Smooth muscle cell (in vitro differentiated cells): ENCODE results near the gene CSF2RB. TPM values are rescaled to one million over a fixed set of nuclear protein-coding genes. Genes with fewer than 3 reads are reported as not detected.

Experiments
- DNase-seq: peaks from one replicate; lab custom pipeline; 2025; ENCODE audit not compliant: unreplicated experiment; lab: John Stamatoyannopoulos, UW
- H2AFZ ChIP-seq: fragments of 200-600 bp; sonication (generic); 2 replicates; pipeline ENCODE4 v1.6.0; 2016; ENCODE audit warnings: antibody characterized with exemption, low read depth, mild to moderate bottlenecking
- H3F3A ChIP-seq: fragments of 200-600 bp; sonication (generic); 2 replicates; pipeline ENCODE4 v1.6.0; 2017; ENCODE audit warnings: antibody characterized with exemption, low read depth
- H3K27ac ChIP-seq: fragments of 200-600 bp; sonication (generic); 2 replicates; pipeline ENCODE4 v1.5.1; 2016; ENCODE audit warnings: low read depth, mild to moderate bottlenecking
- H3K27me3 ChIP-seq: fragments of 200-600 bp; sonication (generic); 2 replicates; pipeline ENCODE4 v1.6.1; 2016; ENCODE audit warnings: low read depth, mild to moderate bottlenecking
- H3K36me3 ChIP-seq: fragments of 200-600 bp; sonication (generic); 2 replicates; pipeline ENCODE4 v1.5.1; 2016; ENCODE audit warnings: low read depth
- H3K4me1 ChIP-seq: fragments of 200-600 bp; sonication (generic); 2 replicates; pipeline ENCODE4 v1.5.1; 2016; ENCODE audit warnings: low read depth
- H3K4me2 ChIP-seq: fragments of 200-600 bp; sonication (generic); 2 replicates; pipeline ENCODE4 v1.6.0; 2016; ENCODE audit warnings: mild to moderate bottlenecking
- H3K4me3 ChIP-seq: fragments of 200-600 bp; sonication (generic); 2 replicates; pipeline ENCODE4 v1.5.1; 2016; ENCODE audit warnings: mild to moderate bottlenecking
- H3K79me2 ChIP-seq: fragments of 200-600 bp; sonication (generic); 2 replicates; pipeline ENCODE4 v1.6.0; 2016; ENCODE audit warnings: low read depth, mild to moderate bottlenecking
- H3K9ac ChIP-seq: fragments of 200-600 bp; sonication (generic); 2 replicates; pipeline ENCODE4 v1.6.0; 2016; ENCODE audit warnings: low read depth
- H3K9me3 ChIP-seq: fragments of 200-600 bp; sonication (generic); replicated peaks from 2 replicates; pipeline ENCODE4 v1.5.1; 2016; ENCODE audit warnings: low read depth
- H4K20me1 ChIP-seq: fragments of 200-600 bp; sonication (generic); 2 replicates; pipeline ENCODE4 v1.6.0; 2016; ENCODE audit warnings: low read depth
- WGBS: methylation state at CpG from one replicate; pipeline ENCODE4 v1.1.7; 2016; ENCODE audit warnings: low lambda C conversion rate; 5-methylcytosine and 5-hydroxymethylcytosine counted together
- polyA plus RNA-seq: library from polyadenylated mRNA; unstranded; fragments of >200 nt; fragmentation: Nextera tagmentation; extraction: Ambion mirVana; gene quantifications from 2 replicates; pipeline ENCODE4 v1.2.1, GENCODE V29; 2016
- total RNA-seq: library from RNA; depleted of rRNA; stranded (reverse); fragments of >200 nt; gene quantifications from 2 replicates; pipeline ENCODE4 v1.2.3, GENCODE V29; 2014
- TF ChIP-seq, protein P1 (sequence below): fragments of 200-600 bp; sonication (generic); IDR thresholded peaks from 2 replicates; pipeline ENCODE4 v1.5.1; 2017; ENCODE audit warnings: borderline replicate concordance, mild to moderate bottlenecking, antibody characterized with exemption; ENCODE audit not compliant: insufficient read depth, poor library complexity, severe bottlenecking

Gene CSF2RB
- total and polyA plus RNA-seq, 2 experiments from 2014 or later, result 0.43 TPM; not detected in 1

DNA sequence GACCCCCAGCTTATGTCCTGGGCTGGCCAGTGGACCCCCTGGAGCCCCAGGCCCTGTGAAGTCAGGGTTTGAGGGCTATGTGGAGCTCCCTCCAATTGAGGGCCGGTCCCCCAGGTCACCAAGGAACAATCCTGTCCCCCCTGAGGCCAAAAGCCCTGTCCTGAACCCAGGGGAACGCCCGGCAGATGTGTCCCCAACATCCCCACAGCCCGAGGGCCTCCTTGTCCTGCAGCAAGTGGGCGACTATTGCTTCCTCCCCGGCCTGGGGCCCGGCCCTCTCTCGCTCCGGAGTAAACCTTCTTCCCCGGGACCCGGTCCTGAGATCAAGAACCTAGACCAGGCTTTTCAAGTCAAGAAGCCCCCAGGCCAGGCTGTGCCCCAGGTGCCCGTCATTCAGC, 24.6 kb downstream of the CSF2RB start:
- no peaks in the 10 kb centered on the region for H3K79me2 ChIP-seq
- no peak overlapping the region for H3K4me3 ChIP-seq
- H3K36me3 ChIP-seq, result no peaks in the 10 kb centered on the region
- 93% methylated on average over 12 of the region's 12 CpGs for WGBS
- no peak overlapping the region for H3K27ac ChIP-seq
- no peaks in the 10 kb centered on the region for H3F3A ChIP-seq
- H3K4me1 ChIP-seq, result no peaks in the 10 kb centered on the region
- H4K20me1 ChIP-seq, result no peaks in the 10 kb centered on the region
- no peak overlapping the region for H3K4me2 ChIP-seq
- DNase-seq, result no peak
- no peak overlapping the region for H2AFZ ChIP-seq
- H3K27me3 ChIP-seq, result no peaks in the 10 kb centered on the region
- TF ChIP-seq, protein P1, sequence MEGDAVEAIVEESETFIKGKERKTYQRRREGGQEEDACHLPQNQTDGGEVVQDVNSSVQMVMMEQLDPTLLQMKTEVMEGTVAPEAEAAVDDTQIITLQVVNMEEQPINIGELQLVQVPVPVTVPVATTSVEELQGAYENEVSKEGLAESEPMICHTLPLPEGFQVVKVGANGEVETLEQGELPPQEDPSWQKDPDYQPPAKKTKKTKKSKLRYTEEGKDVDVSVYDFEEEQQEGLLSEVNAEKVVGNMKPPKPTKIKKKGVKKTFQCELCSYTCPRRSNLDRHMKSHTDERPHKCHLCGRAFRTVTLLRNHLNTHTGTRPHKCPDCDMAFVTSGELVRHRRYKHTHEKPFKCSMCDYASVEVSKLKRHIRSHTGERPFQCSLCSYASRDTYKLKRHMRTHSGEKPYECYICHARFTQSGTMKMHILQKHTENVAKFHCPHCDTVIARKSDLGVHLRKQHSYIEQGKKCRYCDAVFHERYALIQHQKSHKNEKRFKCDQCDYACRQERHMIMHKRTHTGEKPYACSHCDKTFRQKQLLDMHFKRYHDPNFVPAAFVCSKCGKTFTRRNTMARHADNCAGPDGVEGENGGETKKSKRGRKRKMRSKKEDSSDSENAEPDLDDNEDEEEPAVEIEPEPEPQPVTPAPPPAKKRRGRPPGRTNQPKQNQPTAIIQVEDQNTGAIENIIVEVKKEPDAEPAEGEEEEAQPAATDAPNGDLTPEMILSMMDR, result no peak
- no peak overlapping the region for H3K9ac ChIP-seq
- no peaks in the 10 kb centered on the region for H3K9me3 ChIP-seq

DNA sequence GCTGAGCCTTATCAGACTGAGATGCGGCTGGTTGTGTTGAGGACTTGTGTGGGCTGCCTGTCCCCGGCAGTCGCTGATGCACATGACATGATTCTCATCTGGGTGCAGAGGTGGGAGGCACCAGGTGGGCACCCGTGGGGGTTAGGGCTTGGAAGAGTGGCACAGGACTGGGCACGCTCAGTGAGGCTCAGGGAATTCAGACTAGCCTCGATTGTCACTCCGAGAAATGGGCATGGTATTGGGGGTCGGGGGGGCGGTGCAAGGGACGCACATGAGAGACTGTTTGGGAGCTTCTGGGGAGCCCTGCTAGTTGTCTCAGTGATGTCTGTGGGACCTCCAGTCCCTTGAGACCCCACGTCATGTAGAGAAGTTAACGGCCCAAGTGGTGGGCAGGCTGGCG, 25.5 kb downstream of the CSF2RB start:
- 84% methylated on average over 13 of the region's 13 CpGs for WGBS
- no peak overlapping the region for H3K27ac ChIP-seq
- no peaks in the 10 kb centered on the region for H3K27me3 ChIP-seq
- no peaks in the 10 kb centered on the region for H3K4me1 ChIP-seq
- H3K9me3 ChIP-seq, result no peaks in the 10 kb centered on the region
- H4K20me1 ChIP-seq, result no peaks in the 10 kb centered on the region
- no peak overlapping the region for H3K4me2 ChIP-seq
- no peak overlapping the region for H2AFZ ChIP-seq
- DNase-seq, result no peak
- no peak overlapping the region for H3K4me3 ChIP-seq
- H3F3A ChIP-seq, result no peaks in the 10 kb centered on the region
- no peaks in the 10 kb centered on the region for H3K79me2 ChIP-seq
- TF ChIP-seq, protein P1, result no peak
- no peak overlapping the region for H3K9ac ChIP-seq
- no peaks in the 10 kb centered on the region for H3K36me3 ChIP-seq

DNA sequence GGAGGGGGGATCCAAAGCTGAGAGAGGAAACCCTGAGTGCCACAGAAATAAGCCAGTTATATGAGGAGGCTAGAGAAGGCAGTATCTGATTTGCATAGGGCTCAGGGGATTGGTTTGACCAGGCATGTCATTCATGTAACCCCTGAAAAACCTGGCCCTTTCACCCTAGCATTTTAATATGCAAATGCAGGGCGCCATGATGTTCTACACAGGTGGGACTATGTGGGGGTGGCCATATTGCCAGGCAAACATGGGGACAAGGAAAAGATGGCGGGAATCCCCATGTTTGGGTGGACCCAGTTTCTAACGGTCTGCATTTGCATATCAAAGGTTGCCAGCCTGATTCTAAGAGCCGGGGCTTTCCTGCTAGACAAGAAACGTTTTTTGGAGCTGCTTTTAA, 27.2 kb downstream of the CSF2RB start:
- no peaks in the 10 kb centered on the region for H3K27me3 ChIP-seq
- DNase-seq, result no peak
- no peaks in the 10 kb centered on the region for H3F3A ChIP-seq

DNA sequence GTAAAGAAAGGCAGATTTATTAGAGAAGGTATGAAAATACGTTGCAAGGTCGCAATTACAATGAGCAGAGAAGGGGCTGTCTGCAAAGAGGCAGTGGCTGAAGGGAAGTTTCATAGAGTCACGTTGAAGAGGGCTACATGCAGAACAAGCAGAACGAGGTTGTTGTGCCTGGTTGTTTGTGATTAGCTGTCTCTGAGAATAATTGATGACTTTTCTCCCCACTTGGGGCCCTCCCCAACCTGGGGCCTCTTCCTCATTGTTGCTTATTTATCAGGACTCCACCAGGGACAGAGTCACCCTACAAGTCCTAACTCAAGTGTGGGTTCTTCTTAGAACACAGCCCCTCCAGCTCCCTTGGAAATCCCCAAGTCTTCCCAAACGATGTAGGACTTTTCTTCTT, 29.1 kb downstream of the CSF2RB start:
- no peak overlapping the region for H3K4me2 ChIP-seq
- TF ChIP-seq, protein P1, result no peak
- no peak overlapping the region for H2AFZ ChIP-seq
- H3K9ac ChIP-seq, result no peak overlapping the region
- no peaks in the 10 kb centered on the region for H3K27me3 ChIP-seq
- H3K27ac ChIP-seq, result no peak overlapping the region
- no peaks in the 10 kb centered on the region for H3K4me1 ChIP-seq
- H3K9me3 ChIP-seq, result no peaks in the 10 kb centered on the region
- no peaks in the 10 kb centered on the region for H3K36me3 ChIP-seq
- H3K79me2 ChIP-seq, result no peaks in the 10 kb centered on the region
- WGBS, result 83% methylated on average over 5 of the region's 5 CpGs
- peaks cover 5% of the 10 kb centered on the region for H3F3A ChIP-seq
- no peak overlapping the region for H3K4me3 ChIP-seq
- peaks cover 3% of the 10 kb centered on the region for H4K20me1 ChIP-seq
- DNase-seq, result no peak

More for the DNA sequence above, 27.2 kb downstream of the CSF2RB start:
- Histone ChIP-seq H3K4me2 (no peak overlapping the region), H3K36me3 (no peaks in the 10 kb centered on the region), H3K4me1 (no peaks in the 10 kb centered on the region), H3K9ac (no peak overlapping the region), H3K79me2 (no peaks in the 10 kb centered on the region), H2AFZ (no peak overlapping the region), H3K27ac (no peak overlapping the region), H3K9me3 (no peaks in the 10 kb centered on the region), H3K4me3 (no peak overlapping the region), H4K20me1 (no peaks in the 10 kb centered on the region)
- WGBS, result 76% methylated on average over 5 of the region's 5 CpGs
- TF ChIP-seq, protein P1, result no peak
